NCI-H1048 (cell line): ENCODE data around the gene MRFAP1.
"Not testable (repeated sequence)": the region's sequence is repeated elsewhere in the genome, so short reads cannot be mapped to it uniquely, and the experiment has no call there.

Experiments used
- DNase-seq: peaks from one replicate; lab custom pipeline; 2025; lab: John Stamatoyannopoulos, UW

The MRFAP1 gene

DNA sequence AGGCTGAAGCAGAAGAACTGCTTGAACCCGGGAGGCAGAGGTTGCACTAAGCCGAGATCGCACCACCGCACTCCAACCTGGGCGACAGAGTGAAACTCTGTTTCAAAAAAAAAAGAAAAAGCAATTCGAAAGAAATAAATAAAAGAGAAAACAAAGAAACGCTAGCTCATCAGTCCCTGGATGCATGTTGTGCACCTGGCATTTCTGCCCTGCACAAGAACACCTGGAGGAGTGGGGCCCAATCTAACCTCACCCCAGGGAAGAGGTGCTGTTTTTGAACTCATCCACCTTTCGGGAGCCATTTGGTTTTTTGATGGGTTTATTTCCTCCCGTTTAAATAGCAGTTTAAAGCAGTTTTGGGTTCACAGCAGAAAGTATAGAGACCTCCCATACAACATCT, 5.7 kb upstream of the MRFAP1 start:
- no peak for DNase-seq

DNA sequence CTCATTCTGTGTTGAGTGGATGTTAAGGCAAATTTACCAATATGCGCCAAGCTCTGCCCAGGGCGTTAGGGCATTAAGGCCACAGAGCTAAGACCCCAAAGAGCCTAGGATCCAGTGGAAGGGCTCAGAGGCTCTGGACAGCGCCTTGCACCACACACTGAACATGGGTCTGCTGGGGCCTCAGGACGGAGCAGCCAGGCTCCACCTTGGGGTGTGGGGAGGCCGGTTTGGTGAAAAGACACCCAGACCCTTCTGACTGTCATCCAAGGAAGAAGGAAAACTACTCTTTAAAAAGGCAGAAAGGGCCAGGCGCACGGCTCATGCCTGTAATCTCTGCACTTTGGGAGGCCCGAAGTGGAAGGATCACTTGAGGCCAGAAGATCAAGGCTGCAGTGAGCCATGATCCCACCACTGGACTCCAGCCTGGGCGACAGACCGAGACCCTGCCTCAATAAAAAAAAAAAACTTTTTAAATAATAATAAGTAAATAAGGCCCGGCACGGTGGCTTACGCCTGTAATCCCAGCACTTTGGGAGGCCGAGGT, 1.3 kb upstream of the MRFAP1 start:
- DNase-seq = no peak

DNA sequence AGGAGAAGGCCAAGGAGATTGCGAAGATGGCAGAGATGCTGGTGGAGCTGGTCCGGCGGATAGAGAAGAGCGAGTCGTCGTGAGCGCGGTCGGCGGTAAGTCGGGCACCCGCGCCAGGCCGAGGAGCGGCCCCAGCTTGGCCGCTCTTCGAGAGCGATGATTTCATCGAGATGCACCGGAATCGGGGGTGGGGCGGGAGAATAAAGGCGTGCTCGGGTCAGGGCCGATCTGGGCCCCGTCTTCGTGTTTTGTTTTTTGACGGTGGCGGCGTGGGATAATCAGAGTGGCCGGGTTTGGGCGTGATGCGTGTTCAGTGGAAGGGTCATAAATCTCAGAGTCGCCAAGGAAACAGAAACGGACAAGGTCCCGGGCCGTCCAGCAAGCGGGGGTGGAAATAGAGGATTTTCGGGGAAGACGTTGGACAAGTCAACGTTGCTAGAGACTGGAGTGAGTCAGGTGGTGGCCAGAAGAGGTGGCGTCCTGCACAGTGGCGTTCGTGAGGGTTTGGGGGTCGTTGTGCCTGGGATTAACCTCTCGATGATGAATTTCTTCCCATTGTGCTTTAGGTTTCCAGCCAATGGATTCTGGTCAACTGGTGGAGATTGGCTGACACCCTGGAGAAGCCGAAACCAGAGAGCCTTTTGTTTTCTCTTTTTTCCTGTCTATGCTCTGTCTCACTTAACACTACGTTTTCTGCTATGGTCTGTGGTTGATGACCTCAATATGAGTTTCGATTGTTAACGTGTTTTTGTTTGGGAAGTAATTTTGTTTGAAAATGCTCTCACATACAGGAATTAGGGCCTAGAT, 882 bp downstream of the MRFAP1 start:
- no peak for DNase-seq

DNA sequence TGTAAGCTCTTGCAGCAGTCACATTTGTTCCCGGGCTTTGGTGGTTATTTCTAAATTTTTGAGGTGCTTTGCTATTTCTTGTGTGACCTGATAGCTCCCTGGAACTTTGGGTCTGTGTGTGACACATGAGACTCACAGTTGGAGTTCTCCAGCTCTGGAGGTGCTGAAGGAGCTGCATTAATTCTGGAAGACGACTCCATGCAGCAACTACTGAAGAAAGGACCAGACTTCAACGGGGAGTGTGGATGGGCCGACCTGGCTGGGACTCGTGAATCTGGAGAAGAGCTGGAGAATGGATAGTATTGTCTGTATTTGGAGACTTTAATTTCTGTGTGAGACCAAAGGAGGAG, 1.5 kb downstream of the MRFAP1 start:
- no peak for DNase-seq

DNA sequence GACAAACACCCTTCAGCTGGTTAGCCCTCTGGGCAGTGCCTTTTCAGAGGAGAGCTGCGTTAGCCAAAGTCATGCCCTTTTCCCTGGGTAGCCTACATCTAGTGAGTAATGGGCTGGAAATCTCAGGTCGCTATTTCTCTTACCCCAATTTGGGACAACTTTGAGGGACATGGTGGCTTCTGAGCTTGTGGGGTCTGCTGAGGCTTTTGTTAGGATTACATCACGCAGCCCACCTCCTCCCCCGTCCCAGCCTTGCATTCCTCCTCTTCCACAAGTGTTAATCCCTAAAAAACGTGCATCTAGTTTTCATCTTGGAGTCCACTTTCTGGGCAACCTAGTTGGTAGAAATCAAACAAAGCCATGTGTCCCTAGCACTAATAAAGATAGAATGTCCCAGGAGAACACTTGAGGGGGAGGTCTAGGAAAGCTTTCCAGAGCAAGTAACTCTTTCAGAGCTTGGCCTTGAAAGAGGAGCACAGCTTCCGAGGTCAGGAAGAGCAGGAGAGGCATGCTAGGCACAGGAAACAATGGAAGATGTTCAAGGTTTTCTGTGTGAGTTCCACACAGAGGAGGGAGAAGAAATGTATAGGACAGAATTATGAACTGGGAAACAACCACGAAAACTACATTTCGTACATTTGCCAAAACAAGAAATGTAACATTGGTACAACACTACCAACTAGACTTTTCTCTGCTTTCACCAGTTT, 2.8 kb downstream of the MRFAP1 start:
- DNase-seq = no peak

DNA sequence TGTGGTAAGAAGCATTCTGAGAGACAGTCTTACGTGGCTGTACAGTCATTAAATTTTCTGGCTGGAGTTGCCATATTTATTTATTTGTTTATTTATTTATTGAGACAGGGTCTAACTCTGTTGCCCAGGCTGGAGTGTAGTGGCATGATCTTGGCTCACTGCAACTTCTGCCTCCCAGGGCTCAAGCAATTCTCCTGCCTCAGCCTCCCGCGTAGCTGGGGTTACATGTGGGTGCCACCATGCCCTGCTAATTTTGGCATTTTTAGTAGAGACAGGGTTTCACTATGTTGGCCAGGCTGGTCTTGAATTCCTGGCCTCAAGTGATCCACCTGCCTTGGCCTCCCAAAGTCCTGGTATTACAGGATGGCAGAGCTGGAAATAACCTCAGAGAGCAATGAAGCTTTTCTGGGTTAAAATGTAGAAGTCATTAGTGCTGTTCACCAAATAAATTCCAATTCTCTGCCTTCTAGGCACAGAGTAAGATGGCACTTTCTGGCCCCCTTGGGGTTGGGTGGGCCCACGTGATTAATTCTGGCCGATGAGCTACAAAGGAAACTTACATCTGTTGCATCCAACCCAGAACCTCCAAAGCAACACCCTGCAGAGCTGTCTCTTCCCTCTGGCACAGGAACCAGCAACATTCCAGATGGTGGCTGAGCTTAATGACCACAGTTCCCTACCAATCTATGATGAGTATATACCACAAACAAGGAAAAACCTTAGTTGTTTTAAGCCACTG, 4.5 kb downstream of the MRFAP1 start:
- no peak for DNase-seq

DNA sequence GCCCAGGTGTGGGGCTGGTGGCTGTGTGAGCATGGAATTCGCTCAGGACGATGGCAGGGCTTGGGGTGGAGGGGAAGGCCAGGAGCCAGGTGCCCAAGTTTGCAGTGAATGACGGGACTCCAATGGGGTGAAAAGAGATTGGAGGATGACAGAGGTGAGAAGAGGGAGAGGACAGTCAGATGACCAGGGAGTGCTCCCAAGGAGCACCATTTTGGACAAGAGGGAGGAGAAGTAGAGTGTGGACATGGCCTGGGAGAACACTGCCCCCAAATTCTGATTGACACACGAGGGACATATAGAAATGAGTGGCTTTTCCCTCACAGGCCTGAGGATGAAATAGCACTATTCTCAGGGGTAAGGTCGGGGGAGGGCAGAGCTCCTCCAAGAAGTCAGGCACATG, 6.7 kb downstream of the MRFAP1 start:
- DNase-seq = no peak

DNA sequence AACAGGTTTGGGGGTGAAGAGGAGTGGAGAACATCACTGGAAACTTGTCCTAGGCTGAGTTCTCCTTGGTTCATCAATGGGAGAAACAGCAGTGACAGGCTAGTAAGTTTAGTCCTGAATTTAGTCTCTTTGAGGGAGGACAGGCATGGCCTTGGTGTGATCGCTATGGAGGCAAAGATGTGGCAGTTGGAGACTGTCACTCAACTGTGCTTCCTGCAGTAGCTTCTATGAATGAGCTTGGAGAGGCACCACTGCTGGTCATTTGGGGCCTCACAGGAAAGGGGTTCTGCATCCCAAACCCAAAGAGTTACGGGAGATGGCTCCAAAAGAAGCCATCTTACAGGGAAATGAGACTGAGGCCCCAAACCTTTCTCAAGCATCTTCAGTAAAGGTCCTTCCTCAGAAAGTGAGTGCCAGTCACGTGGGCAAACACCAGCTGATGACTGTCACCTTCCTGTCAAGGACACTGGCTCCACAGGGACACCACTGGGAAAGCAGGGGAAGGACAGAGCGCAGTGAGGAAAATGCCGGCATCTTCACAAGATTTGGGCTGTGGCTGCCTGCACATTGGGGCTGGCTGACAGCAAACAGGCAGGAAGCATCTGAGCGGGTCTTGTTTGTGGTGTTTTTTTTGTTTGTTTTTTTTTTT, 7.2 kb downstream of the MRFAP1 start:
- no peak for DNase-seq

DNA sequence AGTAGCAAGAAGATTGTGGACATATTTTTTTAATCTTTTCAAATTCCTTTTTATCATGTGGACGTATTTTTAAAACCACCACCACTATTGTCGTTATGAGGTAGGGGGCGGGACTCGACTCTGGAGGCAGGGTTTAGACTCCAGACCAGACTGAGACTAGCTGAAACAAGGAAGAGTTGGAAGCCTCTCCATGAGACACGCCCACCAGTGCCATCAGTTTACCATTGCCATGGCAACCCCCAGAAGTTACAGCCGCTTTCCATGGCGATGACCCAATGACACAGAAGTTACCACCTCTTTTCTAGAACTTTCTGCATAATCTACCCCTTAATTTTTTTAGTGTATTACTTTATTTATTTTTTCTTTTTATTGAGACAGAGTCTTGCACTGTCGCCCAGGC, 8.7 kb downstream of the MRFAP1 start:
- no peak for DNase-seq

DNA sequence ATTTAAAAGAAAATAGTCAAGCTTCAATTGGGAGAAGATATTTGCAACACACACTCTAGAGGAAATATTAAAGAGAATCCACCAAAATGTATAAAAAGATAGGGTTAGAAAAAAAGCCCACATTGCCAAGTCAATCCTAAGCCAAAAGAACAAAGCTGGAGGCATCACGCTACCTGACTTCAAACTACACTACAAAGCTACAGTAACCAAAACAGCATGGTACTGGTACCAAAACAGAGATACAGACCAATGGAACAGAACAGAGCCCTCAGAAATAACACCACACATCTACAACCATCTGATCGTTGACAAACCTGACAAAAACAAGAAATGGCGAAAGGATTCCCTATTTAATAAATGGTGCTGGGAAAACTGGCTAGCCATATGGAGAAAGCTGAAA, 13.7 kb downstream of the MRFAP1 start:
- not testable (repeated sequence) for DNase-seq

DNA sequence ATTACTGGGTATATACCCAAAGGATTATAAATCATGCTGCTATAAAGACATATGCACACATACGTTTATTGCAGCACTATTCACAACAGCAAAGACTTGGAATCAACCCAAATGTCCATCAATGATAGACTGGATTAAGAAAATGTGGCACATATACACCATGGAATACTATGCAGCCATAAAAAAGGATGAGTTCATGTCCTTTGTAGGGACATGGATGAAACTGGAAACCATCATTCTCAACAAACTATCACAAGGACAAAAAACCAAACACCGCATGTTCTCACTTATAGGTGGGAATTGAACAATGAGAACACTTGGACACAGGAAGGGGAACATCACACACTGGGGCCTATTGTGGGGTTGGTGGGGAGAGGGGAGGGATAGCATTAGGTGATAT, 14.8 kb downstream of the MRFAP1 start:
- not testable (repeated sequence) for DNase-seq

DNA sequence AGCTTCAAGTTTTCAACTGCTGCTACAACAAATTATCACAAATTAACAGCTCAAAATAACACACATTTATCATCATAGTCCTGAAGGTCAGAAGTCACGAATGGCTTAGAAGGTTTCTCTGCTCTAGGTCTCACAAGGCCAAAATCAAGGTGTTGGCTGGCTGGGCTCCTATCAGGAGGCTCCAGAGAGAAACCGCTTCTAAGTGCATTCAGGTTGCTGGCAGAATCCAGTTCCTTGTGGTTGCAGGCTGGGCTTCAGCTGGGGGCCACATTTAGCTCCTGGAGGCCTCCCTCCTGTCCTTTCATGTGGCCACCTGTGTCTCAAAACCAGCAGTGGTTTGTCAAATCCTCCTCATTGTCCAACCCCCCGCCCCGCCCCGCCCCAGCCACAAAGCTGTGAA, 15.4 kb downstream of the MRFAP1 start:
- DNase-seq = no peak

DNA sequence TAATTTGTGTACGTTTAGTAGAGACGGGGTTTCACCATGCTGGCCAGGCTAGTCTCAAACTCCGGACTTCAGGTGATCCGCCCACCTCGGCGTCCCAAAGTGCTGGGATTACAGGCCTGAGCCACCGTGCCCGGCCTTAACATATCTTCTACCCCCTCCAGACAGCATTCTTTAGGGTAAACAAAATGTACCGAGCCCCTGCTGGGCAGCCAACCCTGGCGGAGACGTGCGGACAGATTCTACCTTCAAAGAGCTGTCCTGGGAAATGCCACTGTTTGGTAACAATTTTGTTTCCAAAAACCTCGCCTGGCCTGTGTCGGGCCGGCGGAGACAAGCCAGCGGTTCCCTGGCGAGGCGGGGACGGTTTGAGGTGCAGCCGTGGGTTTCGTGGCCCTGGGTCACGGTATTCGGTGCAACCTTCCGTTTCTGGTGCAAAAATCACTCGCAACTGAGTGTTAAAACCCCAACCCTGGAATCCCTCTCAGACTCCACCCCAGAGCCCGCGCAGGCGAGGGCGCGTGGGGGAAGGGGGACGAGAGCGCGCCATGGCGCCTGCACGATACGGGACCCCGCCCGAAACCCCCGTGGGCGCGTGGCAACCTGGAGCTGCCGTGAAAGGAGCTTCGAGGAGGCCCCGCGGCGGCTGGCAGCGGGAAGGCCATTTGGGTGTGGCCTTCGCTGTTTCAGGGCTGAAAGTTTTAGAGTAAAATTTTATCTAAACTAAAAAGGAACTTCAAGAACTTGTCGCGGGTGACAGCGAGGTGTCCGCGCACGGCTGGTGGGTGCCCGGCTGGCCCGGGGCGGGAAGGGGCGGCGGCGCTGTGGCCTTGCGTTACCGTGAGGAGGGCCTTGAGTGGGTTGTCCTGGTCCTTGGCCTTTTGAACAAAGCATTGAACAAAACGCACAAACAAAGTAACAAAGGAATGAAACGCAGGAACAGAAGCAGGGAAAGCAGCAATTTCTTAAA, 17.0 kb downstream of the MRFAP1 start:
- DNase-seq = no peak

DNA sequence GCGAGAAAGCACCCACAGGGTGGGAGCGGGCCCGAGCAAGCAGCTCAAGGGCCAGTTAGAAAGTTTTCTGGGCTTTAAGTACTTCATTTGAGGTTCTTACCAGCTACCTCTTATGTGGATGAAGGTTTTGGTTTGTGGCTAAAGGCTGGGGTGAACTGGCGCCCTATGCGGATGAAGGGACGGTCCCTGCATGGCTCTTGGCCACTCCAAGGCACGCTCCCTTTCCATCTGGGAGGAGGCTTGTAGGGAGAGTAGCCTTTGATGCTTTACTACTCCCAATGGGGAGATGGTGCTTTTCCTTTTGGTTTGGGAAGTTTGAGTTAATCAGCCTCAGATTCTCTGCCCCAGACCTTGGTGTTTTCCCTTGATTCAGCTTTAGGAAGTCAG, 17.7 kb downstream of the MRFAP1 start:
- no peak for DNase-seq

DNA sequence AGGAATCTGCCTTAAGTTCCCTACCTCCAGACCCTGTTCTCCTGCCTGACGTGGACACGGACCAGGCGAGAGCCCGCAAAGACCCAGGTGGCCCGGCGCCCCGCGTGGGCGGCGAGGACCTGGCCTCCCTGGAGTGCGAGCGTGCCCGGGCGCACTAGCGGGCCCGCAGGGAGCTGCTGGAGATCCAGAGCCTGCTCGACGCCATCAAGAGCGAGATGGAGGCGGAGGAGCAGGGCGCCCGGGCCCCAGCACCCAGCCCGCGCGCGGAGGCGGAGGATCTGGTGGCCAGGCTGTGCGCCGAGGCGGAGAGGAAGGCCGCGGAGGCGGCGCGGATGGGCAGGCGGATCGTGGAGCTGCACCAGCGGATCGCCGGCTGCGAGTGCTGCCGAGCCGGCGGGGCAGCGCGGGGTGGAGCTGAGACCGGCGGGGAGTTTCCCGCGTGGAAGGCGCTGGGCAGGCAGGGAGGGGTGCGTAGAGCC, 18.2 kb downstream of the MRFAP1 start:
- DNase-seq = no peak

DNA sequence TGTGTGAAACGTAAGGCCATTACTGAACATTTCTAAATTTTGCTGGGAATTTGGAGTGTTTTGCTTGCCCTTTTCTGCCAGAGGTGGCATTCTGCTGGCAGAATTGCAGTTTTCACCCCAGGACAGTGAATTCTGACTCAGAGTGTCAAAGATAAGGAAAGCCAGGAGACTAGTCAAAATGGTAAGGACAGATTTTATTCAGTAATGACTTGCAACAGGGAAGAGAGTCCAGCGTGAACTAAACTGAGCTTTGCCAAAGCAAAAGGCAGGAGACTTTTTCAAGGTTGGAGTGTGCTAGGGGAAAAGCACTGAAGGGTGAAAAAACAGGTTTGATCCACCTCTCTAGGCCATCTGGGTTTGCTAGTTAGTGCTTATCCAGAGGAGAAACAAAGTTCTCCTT, 19.4 kb downstream of the MRFAP1 start:
- DNase-seq = no peak

DNA sequence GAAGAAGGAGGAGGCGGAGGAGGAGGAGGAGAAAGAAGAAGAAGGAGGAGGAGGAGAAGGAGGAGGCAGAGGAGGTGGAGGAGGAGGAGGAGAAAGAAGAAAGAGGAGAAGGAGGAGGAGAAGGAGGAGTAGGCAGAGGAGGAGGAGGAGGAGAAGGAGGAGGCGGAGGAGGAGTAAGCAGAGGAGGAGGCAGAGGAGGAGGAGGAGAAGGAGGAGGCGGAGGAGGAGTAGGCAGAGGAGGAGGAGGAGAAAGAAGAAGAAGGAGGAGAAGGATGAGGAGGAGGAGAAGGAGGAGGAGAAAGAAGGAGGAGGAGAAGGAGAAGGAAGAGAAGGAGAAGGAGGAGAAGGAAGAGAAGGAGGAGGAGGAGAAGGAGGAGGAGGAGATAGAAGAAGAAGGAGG, 19.9 kb downstream of the MRFAP1 start:
- no peak for DNase-seq

DNA sequence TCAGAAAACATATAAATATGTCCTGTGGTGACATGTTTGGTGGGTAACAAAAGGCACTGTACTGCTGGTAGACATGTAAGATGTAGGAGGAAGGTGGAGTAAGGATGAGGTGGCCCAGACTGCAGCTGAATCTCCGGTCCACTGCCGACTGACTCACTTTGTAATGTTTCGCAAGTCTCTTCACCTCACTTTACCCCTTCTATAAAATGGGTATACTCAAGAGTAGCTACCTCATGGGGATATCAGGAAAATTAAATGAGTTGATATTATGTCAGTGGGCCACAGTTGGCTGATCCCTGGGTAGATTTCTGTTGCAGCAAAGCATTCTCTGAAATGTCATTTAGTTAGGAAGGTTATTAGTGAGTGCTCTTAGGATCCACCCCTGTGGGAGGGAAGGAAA, 22.1 kb downstream of the MRFAP1 start:
- DNase-seq = no peak

DNA sequence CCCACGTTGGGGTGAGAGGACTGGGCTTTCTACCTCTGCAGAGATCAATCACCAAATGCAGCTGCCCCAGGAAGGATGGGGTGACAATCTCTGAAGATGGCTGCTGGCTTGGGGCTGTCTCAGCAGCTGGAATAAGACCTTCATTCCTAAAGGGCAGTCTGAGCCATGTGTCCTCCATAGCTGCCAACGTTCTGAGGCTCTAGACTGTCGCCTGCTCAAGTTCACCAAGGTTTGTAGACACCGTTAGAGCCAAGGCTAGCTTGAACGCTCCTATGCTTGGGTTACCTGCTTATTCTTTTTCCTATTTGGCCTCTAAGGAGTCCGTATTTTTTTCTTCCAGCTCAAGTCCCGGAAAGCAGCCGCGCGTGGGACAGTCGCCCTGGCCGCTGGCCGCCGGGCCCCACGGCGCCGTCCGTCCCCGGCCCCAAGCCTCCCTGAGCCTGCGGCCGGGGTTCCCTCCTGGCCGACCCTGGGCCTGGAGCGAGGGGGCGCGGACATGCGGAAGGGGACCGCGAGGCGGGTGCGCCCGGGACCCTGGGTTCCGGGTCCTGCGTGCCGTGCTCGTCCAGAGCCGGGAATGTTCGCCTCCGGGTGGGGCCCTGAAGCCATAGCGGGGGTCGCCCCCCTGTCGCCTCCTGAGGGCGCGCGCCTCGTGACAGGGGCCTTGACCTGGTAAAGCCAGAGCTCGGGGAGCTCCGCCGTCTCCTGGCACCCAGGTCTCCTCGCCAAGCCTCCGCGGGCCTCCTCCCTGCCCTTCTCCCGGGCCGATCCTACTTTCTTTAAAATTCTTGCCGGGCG, 23.3 kb downstream of the MRFAP1 start:
- no peak for DNase-seq

DNA sequence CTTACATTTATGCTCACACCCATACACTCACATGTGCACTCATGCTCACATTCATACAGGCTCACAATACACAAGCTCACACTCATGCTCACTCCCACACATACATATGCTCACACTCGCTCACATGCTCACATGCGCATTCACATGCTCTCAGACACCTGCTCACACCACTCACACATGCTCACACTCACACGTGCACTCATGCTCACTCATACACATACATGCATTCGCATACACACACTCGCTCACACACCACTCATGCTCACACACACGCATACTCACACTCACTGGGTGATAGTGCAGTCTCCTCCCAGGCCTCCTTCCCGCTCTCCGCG, 24.8 kb downstream of the MRFAP1 start:
- no peak for DNase-seq
